ENCODE results near the gene LY86.

GRCh38 chr6:6588924-6589709 is 597 bp downstream of the LY86 start:
- TF ChIP-seq CTCF (IDR thresholded peaks at IDR 0.05) (no peak), EZH2 (IDR thresholded peaks at IDR 0.05; ENCODE audit: borderline replicate concordance, insufficient read depth, low read depth, low read length, poor library complexity, severe bottlenecking) (no peak)

All from B cell (primary cell).